GM18868 (cell line): Measurements from ENCODE around the gene HOXA5.

ENCODE experiments used
- ATAC-seq: cut with Tn5 transposase; IDR thresholded peaks from one replicate; pipeline ENCODE4 v1.9.1; 2021; ENCODE audit warnings: mild to moderate bottlenecking, moderate library complexity; ENCODE audit not compliant: unreplicated experiment

The HOXA5 gene

DNA sequence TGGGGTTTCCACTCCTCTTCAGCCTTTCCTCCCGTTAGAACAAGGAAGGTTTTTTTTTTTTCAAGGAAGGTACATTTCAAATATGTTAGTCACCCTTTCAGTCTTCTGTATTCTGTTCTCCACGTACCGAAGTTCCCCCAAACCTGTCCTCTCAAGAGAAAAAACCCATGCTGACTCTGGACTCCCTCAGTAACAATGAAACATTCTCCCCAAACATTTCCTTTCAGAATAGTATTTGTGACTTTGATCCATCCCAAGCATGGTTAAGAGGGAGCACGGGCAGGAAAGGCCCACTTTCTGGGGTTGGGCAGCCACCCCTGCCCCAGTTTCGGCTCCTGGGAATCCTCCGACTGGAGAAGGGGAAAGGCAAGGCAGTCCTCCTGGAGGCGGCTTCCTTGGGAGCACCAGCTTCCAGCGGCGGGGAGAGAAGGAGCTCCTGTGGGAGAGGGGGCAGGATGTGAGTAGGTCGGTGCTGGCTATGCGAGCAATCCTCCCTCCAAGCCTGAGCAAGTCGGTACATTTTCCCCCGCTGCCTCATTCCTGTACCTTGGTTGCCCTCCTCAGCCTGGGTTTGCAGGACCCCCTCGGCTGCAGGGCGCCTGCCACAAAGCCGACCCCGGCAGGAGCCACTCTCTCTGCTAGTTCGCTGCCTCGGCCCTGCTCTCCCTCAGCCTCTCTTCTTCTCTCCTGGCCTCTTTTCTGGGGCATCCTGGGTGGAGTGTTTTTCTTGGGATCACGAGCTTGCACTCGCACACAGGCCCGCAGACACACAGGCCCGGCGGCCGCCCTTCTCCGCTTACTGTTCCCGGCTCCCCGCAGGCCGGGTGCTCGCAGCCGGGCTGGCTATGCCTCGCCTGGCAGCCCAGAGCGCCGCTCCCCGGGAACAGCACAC, 45.5 kb downstream of the HOXA5 start:
- no peak for ATAC-seq

DNA sequence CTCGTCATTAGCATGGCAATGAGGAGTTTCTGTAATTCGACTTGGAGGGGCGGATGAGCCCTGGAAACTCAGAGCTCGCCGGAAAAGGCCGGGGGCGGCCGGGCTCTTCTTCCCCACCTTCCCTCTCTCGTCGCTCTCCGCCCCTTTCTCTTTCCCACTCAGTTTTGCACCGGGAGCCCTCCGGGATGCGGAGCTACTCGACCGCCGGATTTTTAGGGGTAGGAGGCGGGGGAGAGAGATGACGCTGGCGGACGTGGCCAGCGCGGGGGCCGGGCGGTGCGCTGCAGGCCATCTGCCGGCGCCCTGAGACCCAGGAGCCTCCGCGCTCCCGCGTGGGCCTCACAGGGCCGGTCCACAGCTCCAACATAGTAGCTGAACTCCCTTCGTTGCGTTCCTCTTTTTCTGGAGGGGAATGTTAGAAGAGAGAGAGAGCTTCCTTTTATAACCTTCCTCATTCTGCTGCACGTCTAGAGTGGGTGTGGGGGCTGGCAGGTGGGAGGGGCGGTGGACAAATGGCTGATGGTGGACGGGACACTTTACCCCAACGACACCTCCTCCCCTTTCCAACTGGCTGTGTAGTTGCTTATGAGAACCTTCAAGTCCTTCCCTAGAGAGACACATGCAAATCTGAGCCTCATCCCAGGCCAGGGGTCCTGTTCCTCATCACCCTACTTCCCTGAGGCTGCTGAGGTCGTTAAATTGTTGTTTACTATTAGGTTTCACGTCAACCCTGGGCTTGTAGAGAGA, 46.5 kb downstream of the HOXA5 start:
- no peak for ATAC-seq

DNA sequence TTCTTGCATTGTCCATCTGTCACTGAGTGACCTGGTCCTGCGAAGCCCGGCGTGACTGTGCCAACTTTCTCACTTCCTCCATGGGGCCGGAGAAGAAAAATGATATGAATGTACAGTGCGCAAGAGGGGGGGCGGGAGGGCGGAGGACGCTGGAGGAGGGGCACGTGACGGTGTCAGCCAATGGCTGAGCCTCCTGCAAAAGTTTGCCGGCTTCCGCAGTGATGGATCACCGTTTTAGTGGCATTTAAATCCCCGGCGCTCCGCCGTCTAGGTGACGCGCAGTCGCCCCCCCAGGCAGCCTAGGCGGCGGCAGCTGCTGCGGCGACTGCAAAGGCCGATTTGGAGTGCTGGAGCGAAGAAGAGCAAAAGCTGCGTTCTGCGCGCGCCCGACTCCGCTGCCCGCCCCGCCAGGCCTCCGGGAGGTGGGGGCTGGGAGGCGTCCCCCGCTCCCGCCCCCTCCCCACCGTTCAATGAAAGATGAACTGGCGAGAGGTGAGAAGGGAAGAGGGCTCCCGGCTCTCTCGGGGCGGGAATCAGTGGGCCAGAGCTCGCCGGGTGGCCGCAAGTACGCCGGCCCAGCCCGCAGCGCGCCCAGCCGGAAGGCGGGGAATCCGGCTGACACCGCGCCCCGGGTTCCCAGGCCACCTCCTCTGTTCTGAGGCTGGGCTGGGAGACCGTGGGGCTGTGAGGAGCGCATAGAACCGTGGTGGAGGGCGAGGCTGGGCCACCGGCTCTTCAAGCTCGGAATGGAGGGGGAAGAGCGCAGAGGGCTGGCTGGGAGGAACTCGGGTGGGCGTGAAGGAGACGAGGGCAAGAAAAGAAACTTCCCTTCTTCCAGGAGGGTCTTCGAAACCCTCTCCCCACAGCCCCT, 47.3 kb downstream of the HOXA5 start, which contains the start of gene HOXA1:
TSS of gene HOXA1 (minus strand) at position 104 of the 871 bp plus-strand sequence. CDS start at position 16, 88 bp downstream.
- peak; percentile 84 for ATAC-seq

DNA sequence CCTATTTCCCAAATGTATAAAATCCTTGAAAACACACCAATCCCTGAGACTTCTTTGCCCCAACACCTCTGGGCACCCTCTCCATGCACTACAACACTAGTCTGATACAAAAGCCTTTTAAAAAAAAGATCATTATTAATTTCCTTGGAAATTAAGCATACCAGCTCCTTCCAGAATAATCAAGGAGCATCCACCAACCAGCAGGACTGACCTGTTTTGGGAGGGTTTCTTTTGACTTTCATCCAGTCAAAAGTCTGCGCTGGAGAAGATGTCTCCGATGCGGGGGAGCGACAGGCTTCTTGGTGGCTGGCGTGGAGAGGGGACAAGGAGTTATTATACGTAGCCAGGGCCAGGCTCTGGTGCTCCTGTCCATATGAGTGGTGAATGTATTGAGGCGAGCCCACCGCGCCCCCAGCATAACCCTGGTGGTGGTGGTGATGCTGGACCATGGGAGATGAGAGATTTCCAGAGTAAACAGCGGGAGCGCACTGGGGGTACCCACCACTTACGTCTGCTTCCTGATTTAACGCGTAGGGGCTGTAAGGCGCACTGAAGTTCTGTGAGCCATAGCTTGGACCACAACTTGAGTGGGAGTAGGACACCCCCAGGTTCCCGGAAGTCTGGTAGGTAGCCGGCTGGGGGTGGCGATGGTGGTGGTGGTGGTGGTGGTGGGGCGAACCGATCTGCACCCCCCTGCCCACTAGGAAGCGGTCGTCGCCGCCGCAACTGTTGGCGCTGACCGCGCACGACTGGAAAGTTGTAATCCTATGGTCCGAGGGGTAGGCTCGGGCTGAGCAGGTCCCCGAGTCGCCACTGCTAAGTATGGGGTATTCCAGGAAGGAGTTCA, 48.2 kb downstream of the HOXA5 start:
- no peak for ATAC-seq

DNA sequence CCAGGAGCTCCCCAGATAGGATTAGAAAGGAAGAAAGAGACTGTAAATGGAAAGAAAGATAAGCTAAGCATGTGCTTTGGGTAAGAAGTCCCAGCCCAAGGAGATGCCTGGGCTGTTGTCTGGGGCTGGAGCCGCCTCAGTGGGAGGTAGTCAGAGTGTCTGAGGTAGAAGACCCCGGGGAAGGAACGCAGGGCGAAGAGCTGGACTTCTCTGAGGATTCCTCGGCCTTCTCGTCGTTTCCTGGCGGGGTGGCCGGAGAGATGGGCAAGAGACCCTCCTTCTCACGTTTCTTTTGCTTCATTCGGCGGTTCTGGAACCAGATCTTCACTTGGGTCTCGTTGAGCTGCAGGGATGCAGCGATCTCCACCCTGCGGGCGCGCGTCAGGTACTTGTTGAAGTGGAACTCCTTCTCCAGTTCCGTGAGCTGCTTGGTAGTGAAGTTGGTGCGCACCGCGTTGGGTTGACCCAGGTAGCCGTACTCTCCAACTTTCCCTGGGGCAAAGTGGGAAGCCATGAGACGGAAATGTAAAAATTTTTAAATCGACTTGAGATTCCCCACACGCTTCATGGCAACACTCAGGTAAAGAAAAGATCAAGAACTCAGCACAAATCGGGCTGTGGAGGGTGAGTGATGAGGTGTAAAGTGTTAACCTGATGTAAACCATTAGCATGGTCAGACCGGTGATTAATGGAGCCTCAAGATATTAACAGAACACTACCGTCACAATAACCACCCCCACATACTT, 49.0 kb downstream of the HOXA5 start:
- no peak for ATAC-seq

DNA sequence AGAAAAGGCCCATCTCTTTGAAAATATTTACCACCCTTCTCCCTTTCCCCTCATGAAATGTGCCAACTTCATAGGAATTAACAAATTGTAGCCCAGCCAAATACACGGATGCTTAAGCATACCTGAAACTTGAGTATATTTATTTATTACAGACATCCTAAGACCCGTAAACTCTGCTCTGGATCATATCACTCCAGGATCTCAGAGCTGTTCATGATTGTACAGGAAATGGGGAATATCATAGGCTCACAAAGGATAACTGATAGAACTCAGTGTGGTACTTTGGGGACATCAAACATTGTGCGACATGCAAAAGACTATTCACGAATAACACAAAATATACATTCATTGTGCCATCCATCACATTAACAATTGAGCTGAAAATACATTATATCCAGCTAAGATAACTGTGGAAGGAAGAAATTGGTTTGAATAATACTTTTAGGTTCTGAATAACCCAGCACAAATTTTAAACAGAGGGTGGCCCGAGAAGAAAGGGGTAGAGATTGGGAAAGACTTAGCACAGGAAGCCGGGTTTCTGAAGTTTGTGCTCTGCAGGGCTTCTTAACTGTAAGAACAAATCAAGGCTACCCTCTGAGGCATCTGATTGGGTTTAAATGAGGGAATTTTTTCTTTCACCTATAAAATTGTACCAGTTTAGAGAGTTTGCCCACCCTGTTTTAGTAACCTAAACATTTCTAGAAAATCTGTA, 50.1 kb downstream of the HOXA5 start:
- ATAC-seq, result no peak

DNA sequence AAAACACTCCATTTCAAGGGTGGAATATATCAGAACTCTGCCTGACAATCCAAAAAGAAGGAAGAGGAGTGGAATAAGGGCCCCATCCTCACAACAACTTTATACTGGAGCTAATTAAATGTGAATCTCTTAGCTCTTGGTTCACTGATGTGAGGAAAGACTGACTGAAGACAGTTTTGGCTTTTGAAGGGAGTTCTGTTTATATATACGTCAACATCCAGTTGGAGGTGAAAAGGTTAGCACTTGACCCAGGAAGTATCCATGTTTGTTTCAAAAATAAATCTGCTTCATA, 50.7 kb downstream of the HOXA5 start:
- ATAC-seq, result no peak

DNA sequence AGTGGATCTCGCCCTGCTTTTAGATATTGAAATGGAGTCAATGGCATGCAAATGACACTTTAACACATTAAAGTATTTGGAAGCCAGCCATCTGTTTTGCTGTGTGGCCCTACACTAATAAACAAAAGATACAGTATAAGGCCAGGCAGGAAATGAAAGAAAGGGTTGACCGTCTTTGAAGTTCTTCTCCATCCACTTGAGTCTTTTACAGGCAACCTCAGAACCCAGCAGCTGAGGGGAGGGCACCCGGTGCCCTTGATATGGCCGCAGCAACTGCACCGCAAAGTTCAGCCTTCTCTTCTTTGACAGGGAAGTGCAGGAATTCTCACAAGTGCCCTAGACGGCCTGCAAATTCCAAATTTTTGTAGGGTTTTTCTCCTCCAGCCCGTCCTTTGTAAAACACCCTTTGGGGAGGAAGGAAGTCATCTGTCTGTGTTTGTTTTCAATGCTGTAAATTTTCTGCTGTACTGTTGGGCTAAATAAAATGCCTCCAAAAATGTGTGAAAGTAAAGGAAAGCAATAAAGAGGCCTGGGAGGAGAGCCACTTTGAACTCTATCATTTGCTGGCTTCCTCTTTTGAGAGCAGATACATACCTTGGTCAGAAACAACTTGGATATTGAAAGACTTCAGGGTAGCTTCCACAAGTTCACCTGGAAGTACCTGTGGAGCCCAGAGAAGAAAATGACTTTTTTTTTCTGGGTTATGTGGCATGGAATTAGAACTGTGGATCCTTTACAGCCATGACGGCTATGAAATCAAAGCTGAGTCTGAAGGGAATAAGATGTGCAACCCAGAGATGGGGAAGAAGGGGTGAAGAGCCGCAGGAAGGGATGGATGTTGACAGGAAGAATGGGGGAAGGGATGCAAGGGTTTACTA, 51.3 kb downstream of the HOXA5 start:
- no peak for ATAC-seq

DNA sequence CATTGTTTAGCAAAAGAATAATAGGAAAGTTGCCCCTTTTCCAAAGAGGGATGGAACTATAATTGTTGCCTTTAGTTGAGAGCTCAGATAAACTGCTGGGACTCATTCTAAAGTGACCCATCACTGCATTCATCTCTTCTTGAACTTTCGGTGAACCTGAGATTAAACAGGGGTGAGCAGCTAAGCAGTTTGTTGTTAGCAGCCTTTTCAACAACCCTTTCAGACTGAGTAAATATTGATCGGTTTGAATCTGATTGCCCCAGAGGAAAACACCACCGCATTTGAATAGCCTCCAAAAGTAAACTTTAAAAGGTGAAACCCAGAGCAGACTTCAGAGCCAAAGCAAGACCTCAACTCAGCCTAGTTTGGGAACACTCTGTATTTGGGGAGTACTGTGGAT, 52.4 kb downstream of the HOXA5 start:
- no peak for ATAC-seq
